Bronchial epithelial cell (primary cell): ENCODE data around the gene ZNF641. TPM values are rescaled to one million over a fixed set of nuclear protein-coding genes. Genes with fewer than 3 reads are reported as not detected.

Source experiments
- DNase-seq: peaks from one replicate; pipeline ENCODE4 v3.0.0-alpha.2; 2010; ENCODE audit warnings: low read depth
- FAIRE-seq: peaks from 2 replicates; lab custom pipeline; 2011; peaks lifted over from hg19 to GRCh38; lab: Jason Lieb, UNC
- H3K27me3 ChIP-seq: 2 replicates; pipeline ENCODE4 v1.5.1; 2011; ENCODE audit warnings: low read length; ENCODE audit not compliant: control insufficient read depth, insufficient read depth
- H3K36me3 ChIP-seq: 2 replicates; pipeline ENCODE4 v1.5.1; 2011; ENCODE audit warnings: low read length; ENCODE audit not compliant: control insufficient read depth, insufficient read depth
- H3K4me3 ChIP-seq: 2 replicates; pipeline ENCODE4 v1.5.1; 2011; ENCODE audit warnings: mild to moderate bottlenecking, low read depth, low read length, control low read depth
- CTCF ChIP-seq: IDR thresholded peaks from 2 replicates; pipeline ENCODE4 v1.5.1; 2011; ENCODE audit warnings: mild to moderate bottlenecking, moderate library complexity, low read length, control low read depth, inconsistent platforms; ENCODE audit not compliant: insufficient read depth, severe bottlenecking
- total RNA-seq: library from RNA; depleted of rRNA; stranded (reverse); fragments of >200 nt; gene quantifications from 2 replicates; pipeline ENCODE4 v1.2.1, GENCODE V29; 2014

ZNF641 gene
- total RNA-seq, 1 donor from 2014 or later = 9.0 TPM

- no peak for DNase-seq
- no peaks in the 10 kb centered on the region for H3K36me3 ChIP-seq
- TF ChIP-seq CTCF = no peak
- H3K27me3 ChIP-seq = no peaks in the 10 kb centered on the region
- no peak for FAIRE-seq
- H3K4me3 ChIP-seq = no peak overlapping the region
These were observed 45.5 kb downstream of the ZNF641 start for GRCh38 chr12:48305190-48305589.

GRCh38 chr12:48302161-48302911, 48.4 kb downstream of the ZNF641 start:
- Histone ChIP-seq H3K4me3 (no peak overlapping the region), H3K36me3 (no peaks in the 10 kb centered on the region), H3K27me3 (no peaks in the 10 kb centered on the region)
- FAIRE-seq = no peak
- TF ChIP-seq CTCF = no peak
- no peak for DNase-seq

- H3K27me3 ChIP-seq = no peaks in the 10 kb centered on the region
- FAIRE-seq (no peak), DNase-seq (no peak)
- no peak for TF ChIP-seq CTCF
- no peaks in the 10 kb centered on the region for H3K36me3 ChIP-seq
- H3K4me3 ChIP-seq = no peak overlapping the region
These were observed 49.9 kb downstream of the ZNF641 start for GRCh38 chr12:48300774-48301173.

- Histone ChIP-seq H3K4me3 (peak overlapping the region; percentile 50), H3K27me3 (no peaks in the 10 kb centered on the region), H3K36me3 (no peaks in the 10 kb centered on the region)
- peak; percentile 85 for DNase-seq
- TF ChIP-seq CTCF = no peak
- peak; percentile 13 for FAIRE-seq
These were observed 54.0 kb downstream of the ZNF641 start for GRCh38 chr12:48296586-48297282.

GRCh38 chr12:48292040-48292439, 58.7 kb downstream of the ZNF641 start:
- no peak overlapping the region for H3K4me3 ChIP-seq
- H3K36me3 ChIP-seq = no peaks in the 10 kb centered on the region
- FAIRE-seq = no peak
- TF ChIP-seq CTCF = no peak
- peak; percentile 47 for DNase-seq
- no peaks in the 10 kb centered on the region for H3K27me3 ChIP-seq
